NCI-H2081 (cell line): ENCODE data around the gene IER5L.
"Not testable (repeated sequence)": the region's sequence is repeated elsewhere in the genome, so short reads cannot be mapped to it uniquely, and the experiment has no call there.

Source experiments
- DNase-seq, 2 experiments: peaks; one replicate each; lab custom pipeline; 2025; lab: John Stamatoyannopoulos, UW

IER5L gene

GRCh38 chr9:129202613-129203555 lies 24.8 kb upstream of the IER5L start:
- peak; percentile 56 to 69 for DNase-seq

DNA sequence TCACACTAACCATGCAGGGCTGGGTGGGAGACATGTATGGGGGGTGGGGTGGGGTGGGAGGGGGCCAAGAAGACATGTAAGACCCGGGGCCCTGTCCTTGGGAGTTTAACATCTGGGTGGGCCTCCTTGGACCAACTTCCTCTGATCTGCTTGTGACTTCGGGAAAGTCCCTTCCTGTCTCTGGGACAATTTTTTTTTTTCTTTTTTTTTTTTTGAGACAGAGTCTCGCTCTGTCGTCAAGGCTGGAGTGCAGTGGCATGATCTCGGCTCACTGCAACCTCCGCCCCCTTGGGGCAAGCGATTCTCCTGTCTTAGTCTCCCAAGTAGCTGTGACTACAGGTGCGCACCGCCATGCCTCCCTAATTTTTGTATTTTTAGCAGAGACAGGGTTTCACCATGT lies 23.8 kb upstream of the IER5L start:
- no peak for DNase-seq

GRCh38 chr9:129201289-129201688 lies 23.2 kb upstream of the IER5L start:
- DNase-seq: no peak

DNA sequence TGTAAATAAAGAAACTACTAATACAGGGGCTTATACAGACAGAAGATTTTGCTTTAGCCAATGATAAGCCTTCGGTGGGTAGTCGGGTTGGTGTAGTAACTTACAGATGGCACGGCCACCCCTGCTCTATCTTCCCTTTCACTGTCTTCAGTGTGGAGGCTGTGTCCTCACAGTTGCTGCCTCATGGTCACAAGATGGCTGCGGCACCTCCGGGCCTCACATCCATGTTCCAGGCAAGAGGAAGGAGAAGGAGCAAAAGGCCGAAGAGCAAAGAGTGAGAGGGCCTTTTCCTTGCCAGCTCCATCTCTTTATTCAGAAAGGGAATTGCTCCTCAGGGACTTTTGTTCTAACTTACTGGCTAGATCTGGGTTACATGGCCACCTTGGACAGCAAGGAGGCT lies 22.2 kb upstream of the IER5L start:
- no peak for DNase-seq

DNA sequence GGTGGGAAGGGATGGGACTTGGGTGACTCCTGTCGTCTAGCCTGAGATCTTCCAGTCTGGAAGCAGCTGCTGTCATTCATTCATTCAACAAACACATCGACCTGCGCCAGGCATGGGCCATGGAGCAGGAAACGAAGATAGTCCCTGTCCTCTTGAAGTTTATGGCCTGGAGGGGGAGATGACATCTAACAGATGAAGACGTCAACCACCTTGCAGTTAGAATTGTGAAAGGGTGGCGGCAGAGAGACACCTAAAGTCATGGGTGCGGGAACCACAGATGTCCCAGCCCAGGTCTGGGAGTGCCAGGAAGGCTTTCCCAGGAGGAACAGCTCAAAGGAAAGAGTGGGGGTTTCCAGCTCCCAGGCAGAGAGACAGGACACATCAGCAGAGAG lies 21.0 kb upstream of the IER5L start:
- DNase-seq: no peak

DNA sequence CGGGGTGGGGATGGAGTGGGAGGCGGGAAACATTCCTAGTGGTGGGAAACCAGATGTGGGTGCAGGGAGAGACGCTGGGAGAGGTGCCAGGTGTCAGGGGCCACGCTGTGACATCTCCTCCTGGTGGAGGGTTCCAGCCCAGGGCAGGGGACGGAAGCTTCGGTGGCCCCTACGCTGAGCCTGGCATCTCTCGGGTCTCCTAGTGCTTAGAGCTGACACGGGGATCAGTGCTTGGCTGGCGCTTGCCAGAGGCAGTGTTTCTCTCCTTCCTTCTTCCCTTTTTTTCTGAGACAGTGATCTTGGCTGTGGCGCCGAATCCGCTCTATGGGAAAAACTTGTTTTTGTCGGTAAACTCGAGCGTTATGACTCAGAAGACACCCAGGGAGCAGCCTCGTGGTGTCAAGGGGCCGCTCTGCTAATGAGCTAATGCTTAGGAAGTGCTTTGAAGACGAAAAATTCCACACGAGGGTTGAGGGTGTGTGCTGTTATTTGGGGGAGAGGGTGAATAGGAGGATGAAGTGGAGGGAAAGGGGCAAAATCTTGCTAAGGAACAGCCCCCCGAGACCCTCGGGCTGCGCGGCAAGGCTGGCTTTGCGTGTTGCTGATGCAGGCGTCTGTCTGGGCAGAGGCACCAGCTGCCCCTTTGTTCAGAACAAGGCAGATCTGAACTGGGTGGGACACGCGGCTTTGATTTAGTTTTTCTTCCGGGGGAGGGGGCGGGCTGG lies 20.4 kb upstream of the IER5L start:
- no peak for DNase-seq

DNA sequence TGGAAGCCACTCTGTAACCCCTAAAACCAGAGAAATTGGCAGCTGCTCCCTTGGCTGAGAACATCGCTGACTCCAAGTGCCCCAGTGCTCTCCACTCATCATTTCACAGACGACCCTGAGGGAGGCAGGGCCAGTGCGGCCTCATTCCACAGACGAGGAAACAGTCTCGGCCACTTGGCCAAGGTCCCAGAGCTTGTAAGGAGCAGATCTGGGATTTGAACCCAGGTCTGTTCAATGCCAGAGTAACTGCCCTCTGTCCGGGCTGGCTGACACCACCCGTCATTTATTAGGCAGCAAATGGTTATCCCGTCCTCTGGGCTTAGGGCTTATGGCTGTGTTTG lies 19.9 kb upstream of the IER5L start:
- no peak for DNase-seq

GRCh38 chr9:129197045-129197444 lies 19.0 kb upstream of the IER5L start:
- not testable (repeated sequence) for DNase-seq

GRCh38 chr9:129195606-129196005 lies 17.5 kb upstream of the IER5L start:
- no peak for DNase-seq

DNA sequence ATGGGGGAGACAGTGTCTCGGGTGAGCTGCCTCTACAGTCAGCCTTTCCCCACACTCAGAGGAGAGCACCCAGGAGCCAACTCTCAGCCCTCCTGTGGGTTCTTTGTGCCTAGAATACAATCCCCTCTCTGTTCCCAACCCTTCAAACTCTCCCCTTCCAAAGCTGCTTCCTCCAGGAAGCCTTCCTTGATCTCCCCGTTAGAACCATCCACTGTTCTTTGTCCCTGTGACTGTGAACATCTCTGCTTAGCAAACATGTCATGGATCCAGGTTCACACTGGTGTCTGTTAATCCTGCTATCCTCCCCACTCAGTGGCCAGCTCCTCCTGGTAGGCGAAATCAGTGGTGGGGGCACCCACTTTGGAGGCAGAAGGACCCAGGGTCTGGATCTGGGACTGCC lies 16.2 kb upstream of the IER5L start:
- DNase-seq: no peak

DNA sequence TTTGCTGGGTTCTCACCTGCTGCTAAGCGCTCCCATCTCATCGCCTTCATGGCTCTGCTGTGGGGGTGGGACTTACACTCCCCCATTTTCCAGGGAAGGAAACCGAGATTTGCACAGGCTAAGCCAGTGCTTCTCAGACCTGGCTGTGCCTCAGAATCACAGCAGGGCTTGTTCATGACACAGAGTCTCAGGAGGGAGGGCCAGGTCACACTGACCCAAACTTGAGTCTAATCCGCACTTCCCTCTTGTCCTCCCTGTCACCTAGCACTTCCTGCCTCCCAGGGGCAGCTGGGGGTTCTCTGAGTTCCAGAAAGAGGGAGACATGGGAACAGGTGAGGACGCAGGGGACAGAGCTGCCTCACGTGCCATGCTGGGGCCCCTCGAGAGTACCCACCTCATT lies 15.6 kb upstream of the IER5L start:
- DNase-seq: no peak

DNA sequence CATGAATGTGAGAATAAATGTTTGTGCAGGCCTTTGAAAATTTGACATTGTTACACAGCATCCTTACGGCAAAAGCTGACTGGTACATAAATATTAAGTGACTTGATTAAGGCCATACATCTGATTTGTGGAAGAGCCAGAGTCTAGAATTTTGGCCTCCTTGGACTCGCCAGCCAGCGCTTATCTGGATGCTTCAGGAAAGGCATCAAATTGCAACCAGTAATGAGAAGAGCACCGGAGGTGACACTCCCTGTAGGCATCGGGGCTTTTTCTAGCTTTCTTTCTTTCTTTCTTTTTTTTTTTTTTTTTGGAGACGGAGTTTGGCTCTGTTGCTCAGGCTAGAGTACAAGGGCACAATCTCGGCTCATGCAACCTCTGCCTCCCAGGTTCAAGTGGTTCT lies 13.2 kb upstream of the IER5L start:
- no peak for DNase-seq

DNA sequence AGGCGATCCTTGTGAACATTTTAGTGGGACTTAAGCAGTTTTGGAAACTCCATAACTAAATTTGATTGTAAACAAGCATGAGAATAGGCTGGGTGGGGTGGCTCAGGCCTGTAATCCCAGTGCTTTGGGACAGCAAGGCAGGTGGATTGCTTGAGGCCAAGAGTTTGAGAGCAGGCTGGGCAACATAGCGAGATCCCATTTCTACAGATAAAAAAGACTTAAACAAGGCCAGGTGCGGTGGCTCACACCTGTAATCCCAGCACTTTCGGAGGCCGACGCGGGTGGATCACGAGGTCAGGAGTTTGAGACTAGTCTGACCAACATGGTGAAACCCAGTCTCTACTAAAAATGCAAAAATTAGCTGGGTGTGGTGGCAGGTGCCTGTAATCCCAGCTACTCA lies 11.9 kb upstream of the IER5L start:
- DNase-seq: not testable (repeated sequence)

DNA sequence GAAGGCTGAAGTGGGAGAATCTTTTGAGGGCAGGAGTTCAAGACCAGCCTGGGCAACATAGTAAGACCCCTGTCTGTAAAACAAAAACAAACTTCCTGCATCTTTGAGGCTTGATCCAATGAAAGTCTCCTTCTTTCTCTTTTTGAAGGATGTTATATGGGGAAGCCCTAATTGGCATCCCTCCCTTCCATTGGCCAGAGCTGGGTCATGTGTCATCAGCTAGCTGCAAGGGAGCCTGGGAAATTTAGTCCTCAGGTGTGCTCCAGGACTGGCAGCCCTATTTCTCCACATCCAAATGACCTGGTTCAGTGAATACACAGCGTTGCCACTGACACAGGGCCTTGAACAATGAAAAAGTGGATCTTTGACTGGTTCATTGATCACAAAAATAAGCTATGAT lies 9.0 kb upstream of the IER5L start:
- no peak for DNase-seq

DNA sequence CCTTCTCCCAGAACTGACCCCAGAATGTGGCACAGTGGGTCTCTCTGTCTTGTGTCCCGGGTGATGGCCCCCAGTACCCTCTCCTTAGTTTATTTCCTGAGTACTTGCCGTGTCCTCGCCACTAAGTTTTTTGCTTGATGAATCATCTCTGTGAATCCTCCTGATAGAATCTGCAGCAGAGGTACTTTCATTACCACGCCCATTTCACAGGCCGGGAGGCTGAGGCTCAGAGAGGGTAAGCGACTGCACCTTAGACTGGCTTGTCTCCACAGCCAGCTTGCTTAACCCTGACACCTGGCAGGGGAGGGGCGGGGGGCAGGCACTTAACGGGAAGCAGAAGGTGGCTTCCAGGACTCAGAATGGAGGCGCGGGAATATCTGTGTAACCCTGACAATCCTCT lies 7.9 kb upstream of the IER5L start:
- no peak for DNase-seq

DNA sequence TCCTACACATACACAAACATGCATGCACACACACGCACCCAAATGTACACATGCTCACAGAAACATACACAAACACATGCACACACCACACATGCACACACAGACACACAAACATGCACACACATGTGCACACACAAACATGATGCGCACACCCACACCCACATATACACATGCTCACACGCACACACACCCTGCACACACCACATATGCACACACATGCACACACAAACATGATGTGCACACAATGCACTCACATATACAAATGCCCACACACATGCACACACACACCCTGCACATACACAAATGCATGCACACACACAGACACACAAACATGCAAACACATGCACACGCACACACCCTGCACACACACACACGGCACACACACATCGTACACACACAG lies 7.3 kb upstream of the IER5L start:
- no peak for DNase-seq

DNA sequence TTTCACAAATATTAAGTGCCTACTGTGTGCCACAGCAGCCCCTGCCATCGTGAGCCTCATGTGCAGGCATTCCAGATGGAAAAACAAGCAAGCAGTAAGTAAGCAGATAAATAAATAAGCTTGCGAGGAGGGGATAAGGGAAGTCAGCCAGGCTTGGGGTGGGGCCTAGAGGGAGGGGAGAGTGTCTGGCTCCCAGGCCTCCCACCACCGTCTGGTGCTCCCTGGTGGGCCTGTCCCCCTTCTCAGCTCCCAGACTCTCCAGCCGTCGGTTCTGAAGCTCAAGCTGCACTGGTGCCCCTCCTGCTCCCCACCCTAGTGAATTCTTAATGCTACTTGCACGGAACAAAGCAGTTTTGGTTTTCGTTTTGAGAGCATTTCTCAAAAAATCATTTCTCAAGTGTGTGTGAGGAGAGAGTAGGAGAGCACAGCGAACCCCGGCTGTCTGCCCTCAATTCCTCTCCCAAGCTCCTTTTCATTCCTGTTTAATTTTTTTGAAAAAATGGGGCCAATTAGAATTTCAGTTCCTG lies 6.6 kb upstream of the IER5L start:
- DNase-seq: no peak

DNA sequence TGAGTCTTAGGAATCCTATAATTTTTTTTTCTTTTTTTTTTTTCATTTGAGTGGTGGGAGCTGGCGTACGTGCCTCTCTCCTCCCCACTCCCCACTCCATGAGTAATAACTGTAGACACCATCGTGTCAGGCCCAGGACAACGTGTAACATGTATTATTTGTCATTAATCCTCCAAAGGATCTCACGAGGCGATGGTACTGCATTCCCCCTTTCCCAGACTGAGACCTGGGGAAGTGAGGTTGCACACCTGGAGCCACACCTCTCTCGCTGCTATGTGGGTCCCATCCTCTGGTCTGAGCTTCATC lies 6.1 kb upstream of the IER5L start:
- no peak for DNase-seq

- DNase-seq: no peak
Measured at GRCh38 chr9:129183495-129184218, 5.6 kb upstream of the IER5L start.

- DNase-seq: no peak
Measured at GRCh38 chr9:129182625-129183494, 4.8 kb upstream of the IER5L start.

- DNase-seq: no peak
Measured at GRCh38 chr9:129182122-129182521, 4.1 kb upstream of the IER5L start.

DNA sequence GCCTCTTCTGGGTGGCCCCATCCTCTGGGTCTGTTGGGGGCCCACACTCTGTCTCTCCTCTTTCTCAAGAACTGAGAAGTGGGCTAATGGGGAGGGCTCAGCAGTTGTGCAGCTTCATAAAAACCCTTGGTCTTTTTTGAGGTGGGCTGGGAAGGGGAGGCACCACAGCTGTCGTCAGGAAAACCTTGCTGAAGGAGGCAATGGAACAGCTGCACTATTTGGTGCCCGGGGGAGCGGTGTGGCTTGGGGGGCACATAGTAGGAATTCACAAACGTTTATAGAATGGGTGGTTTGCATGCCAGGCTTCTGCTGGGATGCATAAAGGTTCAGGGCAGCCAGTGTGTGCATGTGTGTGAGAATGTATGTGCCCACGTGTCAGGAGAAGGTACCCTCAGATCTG lies 3.2 kb upstream of the IER5L start:
- no peak for DNase-seq
